Superior temporal gyrus (tissue), 1 donor: ENCODE data around the gene INAFM2.

Experiments
- DNase-seq: peaks from one replicate; pipeline ENCODE4 v3.0.0-alpha.2; 2016; ENCODE audit errors: extremely low spot score

The INAFM2 gene

GRCh38 chr15:40323239-40323952 lies at the start of gene INAFM2:
Gene INAFM2 (plus strand): TSS chr15:40323692. CDS start chr15:40324056, 364 bp downstream.
- DNase-seq, result peak; percentile 81

GRCh38 chr15:40274350-40275274 lies 48.9 kb upstream of the INAFM2 start:
- peak; percentile 90 for DNase-seq

GRCh38 chr15:40275523-40275922 lies 48.0 kb upstream of the INAFM2 start:
- DNase-seq, result no peak

GRCh38 chr15:40275954-40276353 lies 47.5 kb upstream of the INAFM2 start:
- no peak for DNase-seq

- DNase-seq, result no peak
Measured at GRCh38 chr15:40276927-40277326, 46.6 kb upstream of the INAFM2 start.

- DNase-seq, result no peak
Measured at GRCh38 chr15:40277471-40277870, 46.0 kb upstream of the INAFM2 start.

GRCh38 chr15:40278026-40278425 lies 45.5 kb upstream of the INAFM2 start:
- DNase-seq, result no peak

- peak; percentile 77 for DNase-seq
Measured at GRCh38 chr15:40279437-40280141, 43.9 kb upstream of the INAFM2 start.

- DNase-seq, result no peak
Measured at GRCh38 chr15:40280260-40281056, 43.0 kb upstream of the INAFM2 start.

GRCh38 chr15:40281057-40281800 lies 42.3 kb upstream of the INAFM2 start:
- DNase-seq, result no peak

- no peak for DNase-seq
Measured at GRCh38 chr15:40281801-40282146, 41.7 kb upstream of the INAFM2 start.

GRCh38 chr15:40282147-40282868 lies 41.2 kb upstream of the INAFM2 start:
- no peak for DNase-seq

- DNase-seq, result no peak
Measured at GRCh38 chr15:40282869-40283614, 40.5 kb upstream of the INAFM2 start, which contains the start of gene ANKRD63. Gene ANKRD63 (minus strand): TSS chr15:40283064. CDS start chr15:40282586, 478 bp downstream.

- DNase-seq, result no peak
Measured at GRCh38 chr15:40283615-40284300, 39.7 kb upstream of the INAFM2 start.

- DNase-seq, result no peak
Measured at GRCh38 chr15:40285151-40285550, 38.3 kb upstream of the INAFM2 start.

- no peak for DNase-seq
Measured at GRCh38 chr15:40285554-40286011, 37.9 kb upstream of the INAFM2 start.

- no peak for DNase-seq
Measured at GRCh38 chr15:40286061-40286532, 37.4 kb upstream of the INAFM2 start.

GRCh38 chr15:40286794-40287193 lies 36.7 kb upstream of the INAFM2 start:
- no peak for DNase-seq
